ENCODE data around the gene UMPS.

GRCh38 chr3:124758851-124759635 is 28.8 kb downstream of the UMPS start:
- no peak for TF ChIP-seq CTCF (optimal IDR thresholded peaks at IDR 0.05 in 1 of 3, IDR thresholded peaks at IDR 0.05 in 1 of 3, conservative IDR thresholded peaks at IDR 0.05 in 1 of 3; ENCODE audit: extremely low read depth in 1 of 3, insufficient read depth in 2 of 3, low read length in 3 of 3)
- TF ChIP-seq EZH2 (IDR thresholded peaks at IDR 0.05; ENCODE audit: low read length), result no peak
